GM18951 (cell line): ENCODE results near the gene ITPK1.

Experiments used
- POLR2A ChIP-seq: IDR thresholded peaks from 4 replicates; pipeline ENCODE4 v1.6.1; 2011; ENCODE audit warnings: mild to moderate bottlenecking; ENCODE audit not compliant: insufficient read length, insufficient read depth; ENCODE audit errors: extremely low read depth
- in situ Hi-C: fragments of 300-500 bp; cut with MboI; formaldehyde crosslinking; loops from one replicate; pipeline ENCODE4 v1.12.0; 2022; ENCODE audit warnings: low sequenced_read_pairs, mixed read lengths, inconsistent platforms; ENCODE audit not compliant: unreplicated experiment

Gene ITPK1

GRCh38 chr14:93079865-93080403 is 35.8 kb downstream of the ITPK1 start:
- no peak for TF ChIP-seq POLR2A
- in situ Hi-C loops: no loop called here

GRCh38 chr14:93079321-93079720 is 36.4 kb downstream of the ITPK1 start:
- in situ Hi-C loops: no loop called here
- no peak for TF ChIP-seq POLR2A

- no peak for TF ChIP-seq POLR2A
- in situ Hi-C loops: no loop called here
Observed at GRCh38 chr14:93078870-93079269, 36.9 kb downstream of the ITPK1 start.

- in situ Hi-C loops: no loop called here
- no peak for TF ChIP-seq POLR2A
Observed at GRCh38 chr14:93076755-93077154, 39.0 kb downstream of the ITPK1 start.

- in situ Hi-C loops: no loop called here
- no peak for TF ChIP-seq POLR2A
Observed at GRCh38 chr14:93075891-93076290, 39.8 kb downstream of the ITPK1 start.

- in situ Hi-C loops: no loop called here
Observed at GRCh38 chr14:93073910-93074769, 41.6 kb downstream of the ITPK1 start.

GRCh38 chr14:93073358-93073707 is 42.4 kb downstream of the ITPK1 start:
- TF ChIP-seq POLR2A: no peak
- in situ Hi-C loops: no loop called here

More at GRCh38 chr14:93073910-93074769, 41.6 kb downstream of the ITPK1 start:
- peak; percentile 28 for TF ChIP-seq POLR2A

GRCh38 chr14:93072659-93073357 is 42.9 kb downstream of the ITPK1 start:
- in situ Hi-C loops: no loop called here
- no peak for TF ChIP-seq POLR2A

- in situ Hi-C loops: no loop called here
- no peak for TF ChIP-seq POLR2A
Observed at GRCh38 chr14:93068711-93069110, 47.0 kb downstream of the ITPK1 start.

GRCh38 chr14:93067088-93067487 is 48.6 kb downstream of the ITPK1 start:
- in situ Hi-C loops: no loop called here
- TF ChIP-seq POLR2A: no peak

GRCh38 chr14:93065272-93065730 is 50.4 kb downstream of the ITPK1 start:
- in situ Hi-C loops: no loop called here
- no peak for TF ChIP-seq POLR2A

GRCh38 chr14:93064411-93065271 is 51.1 kb downstream of the ITPK1 start:
- TF ChIP-seq POLR2A: no peak
- in situ Hi-C loops: no loop called here

- in situ Hi-C loops: no loop called here
- no peak for TF ChIP-seq POLR2A
Observed at GRCh38 chr14:93063393-93063792, 52.3 kb downstream of the ITPK1 start.
